ENCODE results near the gene PSMB3.

Gene PSMB3

GRCh38 chr17:38710985-38711384, 41.6 kb upstream of the PSMB3 start:
- TF ChIP-seq, protein P1, sequence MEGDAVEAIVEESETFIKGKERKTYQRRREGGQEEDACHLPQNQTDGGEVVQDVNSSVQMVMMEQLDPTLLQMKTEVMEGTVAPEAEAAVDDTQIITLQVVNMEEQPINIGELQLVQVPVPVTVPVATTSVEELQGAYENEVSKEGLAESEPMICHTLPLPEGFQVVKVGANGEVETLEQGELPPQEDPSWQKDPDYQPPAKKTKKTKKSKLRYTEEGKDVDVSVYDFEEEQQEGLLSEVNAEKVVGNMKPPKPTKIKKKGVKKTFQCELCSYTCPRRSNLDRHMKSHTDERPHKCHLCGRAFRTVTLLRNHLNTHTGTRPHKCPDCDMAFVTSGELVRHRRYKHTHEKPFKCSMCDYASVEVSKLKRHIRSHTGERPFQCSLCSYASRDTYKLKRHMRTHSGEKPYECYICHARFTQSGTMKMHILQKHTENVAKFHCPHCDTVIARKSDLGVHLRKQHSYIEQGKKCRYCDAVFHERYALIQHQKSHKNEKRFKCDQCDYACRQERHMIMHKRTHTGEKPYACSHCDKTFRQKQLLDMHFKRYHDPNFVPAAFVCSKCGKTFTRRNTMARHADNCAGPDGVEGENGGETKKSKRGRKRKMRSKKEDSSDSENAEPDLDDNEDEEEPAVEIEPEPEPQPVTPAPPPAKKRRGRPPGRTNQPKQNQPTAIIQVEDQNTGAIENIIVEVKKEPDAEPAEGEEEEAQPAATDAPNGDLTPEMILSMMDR (IDR thresholded peaks at IDR 0.05; ENCODE audit: extremely low read depth, insufficient read depth, missing control alignments): no peak
- DNase-seq (ENCODE audit: low spot score): no peak
- in situ Hi-C loops (cut with MboI; ENCODE audit: low pct_unique_long_range_greater_than_20kb, low sequenced_read_pairs, unreplicated experiment): no loop called here

GRCh38 chr17:38711792-38712571, 40.6 kb upstream of the PSMB3 start:
- in situ Hi-C loops (cut with MboI; ENCODE audit: low pct_unique_long_range_greater_than_20kb, low sequenced_read_pairs, unreplicated experiment): no loop called here
- TF ChIP-seq, protein P1 (IDR thresholded peaks at IDR 0.05; ENCODE audit: extremely low read depth, insufficient read depth, missing control alignments): no peak
- DNase-seq (ENCODE audit: low spot score): no peak

DNA sequence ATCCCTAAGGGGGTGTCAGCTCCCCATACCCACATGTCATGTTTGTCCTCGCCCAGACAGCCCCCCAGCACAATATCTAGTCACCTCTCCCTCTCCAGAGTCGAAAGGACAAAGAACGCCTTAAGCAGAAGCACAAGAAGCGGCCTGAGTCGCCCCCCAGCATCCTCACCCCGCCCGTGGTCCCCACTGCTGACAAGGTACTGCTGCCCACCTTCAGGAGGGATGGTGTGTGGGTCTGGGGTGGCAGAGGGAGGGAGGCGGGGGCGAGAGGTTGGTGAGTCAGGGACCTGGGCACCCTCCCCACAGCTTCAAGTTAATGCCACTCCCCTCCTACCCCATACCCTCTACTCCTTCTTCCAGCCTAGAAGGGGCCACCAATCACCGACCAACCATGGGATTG, 39.9 kb upstream of the PSMB3 start:
- DNase-seq (ENCODE audit: low spot score): no peak
- in situ Hi-C loops (cut with MboI; ENCODE audit: low pct_unique_long_range_greater_than_20kb, low sequenced_read_pairs, unreplicated experiment): no loop called here
- TF ChIP-seq, protein P1 (IDR thresholded peaks at IDR 0.05; ENCODE audit: extremely low read depth, insufficient read depth, missing control alignments): no peak

DNA sequence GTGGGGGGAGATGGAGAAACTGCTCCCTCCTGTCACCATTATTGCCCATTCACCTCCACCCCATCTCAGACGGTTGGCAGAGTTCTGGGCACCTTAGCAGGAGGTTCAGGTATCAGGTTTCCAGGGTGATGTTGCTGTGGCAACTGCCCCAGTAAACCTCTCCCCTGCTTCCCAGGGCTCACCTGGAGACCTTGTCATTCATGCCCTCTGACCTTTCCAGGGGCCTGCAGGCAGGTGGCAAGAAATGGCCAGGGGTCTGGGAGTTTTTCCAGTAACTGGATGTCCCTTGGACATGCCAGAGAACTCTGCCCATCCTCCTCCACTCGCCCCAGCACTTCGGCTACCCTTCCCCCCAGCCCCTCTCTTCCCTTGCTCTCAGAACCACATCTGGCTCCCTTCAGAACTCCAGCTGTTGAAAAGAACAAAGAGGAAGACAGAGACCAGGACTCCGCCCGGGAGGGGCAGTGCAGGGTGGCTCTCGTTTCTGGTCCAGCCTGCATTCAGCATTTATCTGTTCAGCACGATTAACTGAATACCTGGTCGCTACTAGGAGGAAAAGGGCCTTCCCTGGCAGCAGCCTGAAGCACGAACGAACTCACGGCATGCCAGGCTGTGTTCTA, 39.0 kb upstream of the PSMB3 start:
- DNase-seq (ENCODE audit: low spot score): no peak
- TF ChIP-seq, protein P1 (IDR thresholded peaks at IDR 0.05; ENCODE audit: extremely low read depth, insufficient read depth, missing control alignments): no peak
- in situ Hi-C loops (cut with MboI; ENCODE audit: low pct_unique_long_range_greater_than_20kb, low sequenced_read_pairs, unreplicated experiment): no loop called here

DNA sequence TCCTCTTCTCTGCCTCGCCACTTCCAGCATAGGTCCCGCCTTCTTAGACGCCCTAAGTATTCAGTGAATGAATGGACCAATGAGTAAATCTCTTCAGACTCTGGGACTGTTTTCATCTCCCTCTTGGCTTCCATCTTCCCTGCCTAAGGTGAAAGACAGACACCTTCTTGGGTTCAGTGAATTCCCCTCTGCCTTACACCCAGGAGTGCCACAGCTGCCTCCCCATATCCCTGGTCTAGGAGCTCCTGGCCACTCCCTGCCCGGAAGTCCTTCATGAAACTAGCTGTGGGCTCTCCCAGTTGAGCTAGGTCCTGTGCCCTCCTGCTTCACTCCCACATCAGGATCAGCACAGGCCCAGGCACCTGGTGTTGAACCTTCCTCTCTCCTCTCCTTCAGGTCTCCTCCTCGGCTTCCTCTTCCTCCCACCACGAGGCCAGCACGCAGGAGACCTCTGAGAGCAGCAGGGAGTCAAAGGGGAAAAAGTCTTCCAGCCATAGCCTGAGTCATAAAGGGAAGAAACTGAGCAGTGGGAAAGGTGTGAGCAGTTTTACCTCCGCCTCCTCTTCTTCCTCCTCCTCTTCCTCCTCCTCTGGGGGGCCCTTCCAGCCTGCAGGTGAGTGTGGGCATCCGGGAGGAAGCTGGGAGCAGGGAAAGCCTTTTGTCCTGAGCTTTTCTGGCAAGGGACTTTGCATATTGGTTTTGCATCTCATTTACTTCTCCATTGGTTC, 37.2 kb upstream of the PSMB3 start:
- DNase-seq (ENCODE audit: low spot score): no peak
- in situ Hi-C loops (cut with MboI; ENCODE audit: low pct_unique_long_range_greater_than_20kb, low sequenced_read_pairs, unreplicated experiment): no loop called here
- TF ChIP-seq, protein P1 (IDR thresholded peaks at IDR 0.05; ENCODE audit: extremely low read depth, insufficient read depth, missing control alignments): no peak

DNA sequence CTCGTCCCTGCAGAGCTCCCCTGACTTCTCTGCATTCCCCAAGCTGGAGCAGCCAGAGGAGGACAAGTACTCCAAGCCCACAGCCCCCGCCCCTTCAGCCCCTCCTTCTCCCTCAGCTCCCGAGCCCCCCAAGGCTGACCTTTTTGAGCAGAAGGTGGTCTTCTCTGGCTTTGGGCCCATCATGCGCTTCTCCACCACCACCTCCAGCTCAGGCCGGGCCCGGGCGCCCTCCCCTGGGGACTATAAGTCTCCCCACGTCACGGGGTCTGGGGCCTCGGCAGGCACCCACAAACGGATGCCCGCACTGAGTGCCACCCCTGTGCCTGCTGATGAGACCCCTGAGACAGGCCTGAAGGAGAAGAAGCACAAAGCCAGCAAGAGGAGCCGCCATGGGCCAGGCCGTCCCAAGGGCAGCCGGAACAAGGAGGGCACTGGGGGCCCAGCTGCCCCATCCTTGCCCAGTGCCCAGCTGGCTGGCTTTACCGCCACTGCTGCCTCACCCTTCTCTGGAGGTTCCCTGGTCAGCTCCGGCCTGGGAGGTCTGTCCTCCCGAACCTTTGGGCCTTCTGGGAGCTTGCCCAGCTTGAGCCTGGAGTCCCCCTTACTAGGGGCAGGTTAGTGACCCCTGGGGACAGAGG, 36.1 kb upstream of the PSMB3 start:
- TF ChIP-seq, protein P1 (IDR thresholded peaks at IDR 0.05; ENCODE audit: extremely low read depth, insufficient read depth, missing control alignments): no peak

More for the DNA sequence above, 36.1 kb upstream of the PSMB3 start:
- DNase-seq (ENCODE audit: low spot score): no peak
- in situ Hi-C loops (cut with MboI; ENCODE audit: low pct_unique_long_range_greater_than_20kb, low sequenced_read_pairs, unreplicated experiment): no loop called here
